HT1080 (cell line): ENCODE results near the gene SDC4. TPM values are rescaled to one million over a fixed set of nuclear protein-coding genes. Genes with fewer than 3 reads are reported as not detected.
A peak's percentile ranks its signal among the peaks of the same experiment; 100 is the strongest.
"Not testable (repeated sequence)": the region's sequence is repeated elsewhere in the genome, so short reads cannot be mapped to it uniquely, and the experiment has no call there.

Experiments used
- DNase-seq: peaks from one replicate; pipeline ENCODE4 v3.0.0-alpha.2; 2015; ENCODE audit warnings: low read depth
- total RNA-seq: library from RNA; depleted of rRNA; stranded (reverse); fragments of >200 nt; shearing (Covaris generic); gene quantifications from 2 replicates; pipeline ENCODE4 v1.2.3, GENCODE V29; 2014

Gene SDC4
- total RNA-seq, 1 experiment from 2014 or later: 53.4 TPM

GRCh38 chr20:45365444-45365970 lies 17.3 kb upstream of the SDC4 start:
- DNase-seq: no peak

GRCh38 chr20:45363611-45364492 lies 15.6 kb upstream of the SDC4 start:
- DNase-seq: no peak

GRCh38 chr20:45362804-45363610 lies 14.8 kb upstream of the SDC4 start, which contains the start of gene SYS1:
Gene SYS1 (plus strand): TSS chr20:45363156. CDS start chr20:45363532, 376 bp downstream.
- peak; percentile 98 for DNase-seq

GRCh38 chr20:45361793-45362192 lies 13.6 kb upstream of the SDC4 start:
- DNase-seq: no peak

- DNase-seq: peak; percentile 41
Observed at GRCh38 chr20:45359406-45360148, 11.4 kb upstream of the SDC4 start.

GRCh38 chr20:45359069-45359405 lies 10.8 kb upstream of the SDC4 start:
- no peak for DNase-seq

GRCh38 chr20:45358282-45359068 lies 10.3 kb upstream of the SDC4 start:
- DNase-seq: peak; percentile 49

GRCh38 chr20:45355209-45356084 lies 7.2 kb upstream of the SDC4 start:
- DNase-seq: peak; percentile 80

GRCh38 chr20:45354423-45355208 lies 6.4 kb upstream of the SDC4 start:
- DNase-seq: peak; percentile 36

GRCh38 chr20:45353746-45354145 lies 5.5 kb upstream of the SDC4 start:
- DNase-seq: no peak

- DNase-seq: no peak
Observed at GRCh38 chr20:45352729-45353128, 4.5 kb upstream of the SDC4 start.

- DNase-seq: not testable (repeated sequence)
Observed at GRCh38 chr20:45350795-45351194, 2.6 kb upstream of the SDC4 start.

- DNase-seq: no peak
Observed at GRCh38 chr20:45350217-45350616, 2.0 kb upstream of the SDC4 start.

GRCh38 chr20:45347297-45347935 lies 808 bp downstream of the SDC4 start:
- DNase-seq: no peak

- DNase-seq: no peak
Observed at GRCh38 chr20:45346851-45347250, 1.4 kb downstream of the SDC4 start.

GRCh38 chr20:45346291-45346718 lies 1.9 kb downstream of the SDC4 start:
- no peak for DNase-seq

- DNase-seq: no peak
Observed at GRCh38 chr20:45345104-45345936, 2.9 kb downstream of the SDC4 start.
